RCC 7860 (cell line): ENCODE measurements around the gene HAT1.
"Not testable (repeated sequence)": the region's sequence is repeated elsewhere in the genome, so short reads cannot be mapped to it uniquely, and the experiment has no call there.

Experiments
- DNase-seq: peaks from one replicate; pipeline ENCODE4 v3.0.0-alpha.2; 2015; ENCODE audit warnings: low spot score
- FAIRE-seq: peaks from 2 replicates; lab custom pipeline; 2012; peaks lifted over from hg19 to GRCh38; lab: Jason Lieb, UNC

The HAT1 gene

DNA sequence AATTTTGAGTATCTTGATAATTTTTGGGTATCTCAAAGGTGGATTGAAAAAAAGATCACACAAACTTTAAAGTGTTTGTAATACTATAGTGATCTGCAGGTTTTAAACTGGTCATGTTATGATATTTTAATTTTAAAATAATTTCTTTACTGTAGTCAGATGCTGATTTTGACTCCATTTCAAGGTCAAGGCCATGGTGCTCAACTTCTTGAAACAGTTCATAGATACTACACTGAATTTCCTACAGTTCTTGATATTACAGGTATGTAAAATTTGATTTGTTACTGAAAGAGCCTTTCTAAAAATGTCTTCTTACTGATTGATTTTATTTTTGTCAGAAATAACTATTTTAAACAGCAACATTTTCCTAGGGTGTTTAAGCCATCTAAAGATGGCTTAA is 44.4 kb downstream of the HAT1 start:
- FAIRE-seq (no peak), DNase-seq (no peak)

DNA sequence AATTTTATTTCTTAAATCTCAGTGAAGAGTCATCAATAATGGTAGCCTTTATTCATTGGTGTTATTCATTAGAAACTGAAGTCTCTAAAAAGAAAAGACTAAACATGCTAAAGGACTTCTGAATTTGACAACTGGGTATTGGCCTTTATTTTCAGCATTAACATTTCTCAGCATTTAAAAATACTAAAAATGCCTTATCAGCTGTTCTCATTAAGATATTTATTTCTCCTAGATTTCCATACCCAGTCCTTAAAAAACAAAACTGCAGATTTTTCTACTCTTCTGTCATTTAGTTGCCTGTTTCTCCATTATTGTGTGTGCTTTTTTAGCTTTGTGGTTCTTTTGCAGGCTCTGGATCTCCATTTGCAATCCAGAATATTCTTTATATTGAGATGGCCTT is 46.2 kb downstream of the HAT1 start:
- DNase-seq (no peak), FAIRE-seq (no peak)

- no peak for DNase-seq
These were observed 50.2 kb downstream of the HAT1 start for GRCh38 chr2:171972329-171972982.

DNA sequence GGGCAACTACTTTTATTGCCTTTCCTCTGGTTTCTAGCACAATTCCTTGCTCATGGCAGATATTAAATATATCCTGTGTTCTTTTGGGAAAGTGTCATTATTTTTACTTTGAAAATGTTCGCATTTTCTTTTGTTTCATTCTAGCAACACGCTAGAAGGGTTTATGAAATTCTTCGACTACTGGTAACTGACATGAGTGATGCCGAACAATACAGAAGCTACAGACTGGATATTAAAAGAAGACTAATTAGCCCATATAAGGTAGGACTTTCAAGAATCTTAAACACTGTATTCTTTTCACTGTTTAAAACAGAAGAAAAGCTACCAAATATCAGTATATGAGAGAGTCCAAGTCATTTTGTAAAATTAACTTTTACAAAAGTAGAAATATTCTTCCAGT is 56.8 kb downstream of the HAT1 start:
- DNase-seq (no peak), FAIRE-seq (no peak)

More at GRCh38 chr2:171972329-171972982, 50.2 kb downstream of the HAT1 start:
- no peak for FAIRE-seq

- FAIRE-seq, result not testable (repeated sequence)
These were observed 61.7 kb downstream of the HAT1 start for GRCh38 chr2:171983924-171984323.

GRCh38 chr2:171985076-171985475 is 62.8 kb downstream of the HAT1 start:
- DNase-seq (no peak), FAIRE-seq (no peak)

More at GRCh38 chr2:171983924-171984323, 61.7 kb downstream of the HAT1 start:
- DNase-seq, result not testable (repeated sequence)

DNA sequence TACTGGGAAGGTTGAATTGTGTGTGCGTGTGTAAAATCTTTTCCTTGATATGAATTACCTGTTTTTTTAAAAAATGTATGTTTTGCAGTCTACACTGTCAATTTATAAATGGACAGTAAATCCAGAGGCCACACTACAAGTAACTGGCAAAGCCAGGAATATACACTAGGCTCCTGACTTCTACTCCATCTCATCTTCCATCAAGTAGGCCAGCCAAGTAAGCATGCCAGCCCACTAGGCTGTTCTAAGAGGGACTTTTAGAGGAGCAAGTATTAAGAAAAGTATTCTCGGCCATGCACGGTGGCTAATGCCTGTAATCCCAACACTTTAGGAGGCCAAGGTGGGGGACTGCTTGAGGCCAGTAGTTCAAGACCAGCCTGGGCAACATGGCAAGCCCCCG is 64.5 kb downstream of the HAT1 start:
- FAIRE-seq (no peak), DNase-seq (no peak)

DNA sequence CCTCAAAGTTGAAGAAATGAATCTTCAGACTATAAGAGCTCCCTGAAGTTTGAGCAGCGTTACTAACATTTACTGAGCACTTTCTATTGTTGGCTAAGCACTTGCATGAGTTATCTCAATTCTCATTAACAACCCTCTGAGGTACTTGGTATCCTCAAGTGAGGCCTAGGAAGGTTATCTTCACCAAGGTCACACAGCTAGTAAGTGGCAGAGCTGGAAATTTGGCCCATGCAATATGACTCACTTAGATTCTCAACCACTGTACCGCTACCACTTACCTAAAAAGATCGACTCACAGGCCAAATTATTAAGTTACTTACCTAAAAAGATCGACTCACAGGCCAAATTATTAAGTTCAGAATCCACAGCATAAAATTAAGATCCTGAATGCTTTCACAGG is 68.8 kb downstream of the HAT1 start:
- DNase-seq, result no peak
- no peak for FAIRE-seq

DNA sequence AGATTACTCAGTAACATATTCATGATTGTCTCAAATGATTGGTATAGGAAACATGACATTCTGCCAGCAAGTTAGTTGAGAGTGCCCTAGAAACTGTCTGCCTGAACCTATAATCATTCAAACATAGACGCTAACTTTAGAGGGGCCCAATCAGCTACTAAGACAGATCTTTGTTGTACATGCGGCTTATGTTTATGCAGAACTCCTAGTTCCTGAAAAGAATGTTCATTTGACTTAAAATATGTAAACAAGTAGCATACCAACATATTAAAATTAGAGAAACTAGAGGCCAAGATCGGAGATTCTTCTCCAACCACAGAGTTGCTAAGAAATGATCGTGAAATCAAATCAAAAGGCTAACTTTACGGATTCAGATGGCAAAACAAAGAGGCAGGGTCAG is 73.3 kb downstream of the HAT1 start:
- no peak for FAIRE-seq

GRCh38 chr2:171996021-171996420 is 73.8 kb downstream of the HAT1 start:
- FAIRE-seq (no peak), DNase-seq (no peak)

More for the DNA sequence above, 73.3 kb downstream of the HAT1 start:
- DNase-seq, result no peak

DNA sequence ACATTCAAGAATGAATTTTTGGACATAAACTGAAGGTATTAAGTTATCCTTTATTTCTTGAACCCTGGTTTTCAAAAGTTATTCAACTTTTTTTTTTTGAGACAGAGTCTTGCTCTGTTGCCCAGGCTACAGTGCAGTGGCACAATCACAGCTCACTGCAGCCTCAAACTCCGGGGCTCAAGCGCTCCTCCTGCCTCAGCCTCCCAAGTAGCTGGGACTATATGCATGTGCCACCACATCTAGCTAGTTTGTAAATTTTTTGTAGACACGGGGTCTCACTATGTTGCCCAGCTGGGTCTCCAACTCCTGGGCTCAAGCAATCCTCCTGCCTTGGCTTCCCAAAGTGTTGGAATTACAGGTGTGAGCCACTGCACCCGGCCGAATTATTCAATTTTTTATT is 74.8 kb downstream of the HAT1 start:
- DNase-seq, FAIRE-seq: not testable (repeated sequence)

DNA sequence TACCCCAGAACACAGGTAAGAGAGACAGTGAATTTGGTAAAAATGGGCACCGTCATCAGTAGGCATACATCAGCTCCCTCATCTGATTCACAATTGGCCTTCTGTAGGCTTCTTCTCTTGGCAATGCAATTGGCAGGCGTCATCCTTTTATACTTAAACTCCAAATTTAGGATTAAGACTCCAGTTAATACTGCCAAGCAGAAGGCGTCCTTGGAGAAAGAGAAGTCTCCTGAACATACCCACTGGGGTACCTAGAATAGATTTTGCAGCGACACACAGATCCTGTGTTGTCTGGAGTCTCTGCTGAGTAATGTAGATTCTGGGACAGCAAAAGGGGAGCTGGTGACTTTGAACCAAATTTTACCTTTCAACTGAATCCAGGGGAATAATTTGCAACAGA is 76.9 kb downstream of the HAT1 start:
- FAIRE-seq (no peak), DNase-seq (no peak)

GRCh38 chr2:171999604-172000469 is 77.6 kb downstream of the HAT1 start, which contains the start of gene METAP1D:
Gene METAP1D (plus strand): TSS chr2:171999953. CDS start chr2:171999970, 17 bp downstream.
- peak; percentile 81 for DNase-seq
- FAIRE-seq, result no peak

- DNase-seq (no peak), FAIRE-seq (no peak)
These were observed 78.6 kb downstream of the HAT1 start for GRCh38 chr2:172000696-172001361.

DNA sequence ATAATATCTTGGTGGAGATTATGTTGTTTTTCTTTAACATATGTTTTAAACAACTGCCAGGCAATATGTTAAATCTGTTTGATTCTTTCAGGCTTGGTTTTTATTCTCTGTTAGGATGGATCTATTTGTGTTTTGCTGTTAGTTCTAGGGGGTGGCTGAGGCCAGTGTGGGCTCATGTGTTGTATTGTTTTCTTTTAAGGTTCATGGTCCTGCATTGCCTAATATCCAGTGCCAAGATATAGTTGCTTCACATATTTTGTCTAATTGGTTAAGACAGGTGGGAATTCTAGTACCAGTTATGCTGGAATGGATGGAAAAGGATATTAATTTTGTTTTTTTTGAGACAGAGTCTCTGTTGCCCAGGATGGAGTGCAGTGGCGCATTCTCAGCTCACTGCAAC is 85.1 kb downstream of the HAT1 start:
- no peak for DNase-seq
- FAIRE-seq, result no peak

GRCh38 chr2:172009823-172010222 is 87.6 kb downstream of the HAT1 start:
- FAIRE-seq (no peak), DNase-seq (no peak)

DNA sequence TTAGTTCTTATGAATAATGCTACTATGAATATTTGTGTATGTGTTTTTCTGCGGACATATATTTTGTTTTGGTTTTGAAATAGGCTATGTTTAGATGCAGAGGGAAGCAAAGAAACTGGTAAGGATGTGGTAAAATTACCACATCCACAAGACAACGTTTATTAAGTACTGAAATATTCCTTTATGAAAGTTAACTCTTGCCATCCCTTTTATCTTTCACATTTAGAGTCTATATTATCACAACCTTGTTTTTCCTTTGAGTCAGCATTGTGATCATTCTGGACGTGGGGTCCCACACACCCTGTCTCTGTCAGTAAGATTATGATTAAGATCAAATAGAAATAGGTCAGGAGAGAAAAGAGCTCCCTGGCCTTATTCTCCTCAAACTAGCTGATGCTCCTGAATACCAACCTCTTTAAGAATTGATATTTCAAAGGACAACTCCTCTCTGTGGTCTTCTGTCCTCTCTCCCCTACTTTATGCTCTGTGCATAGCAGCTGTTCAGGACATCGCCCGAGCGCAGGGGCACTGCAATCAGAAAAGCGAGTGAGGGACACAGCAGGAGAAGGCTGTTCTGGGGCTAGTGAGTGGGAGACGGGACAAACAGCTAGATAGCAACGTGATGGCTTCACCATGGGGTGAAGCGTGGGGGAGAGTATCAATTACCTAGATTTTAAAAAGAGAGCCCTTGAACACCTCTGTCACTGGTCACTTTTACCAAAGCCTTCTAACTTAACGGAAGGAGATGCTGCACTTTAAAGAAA is 89.7 kb downstream of the HAT1 start:
- DNase-seq, result no peak
- no peak for FAIRE-seq

- FAIRE-seq (no peak), DNase-seq (no peak)
These were observed 90.6 kb downstream of the HAT1 start for GRCh38 chr2:172012677-172013391.

GRCh38 chr2:172013396-172013795 is 91.1 kb downstream of the HAT1 start:
- DNase-seq, result no peak
- FAIRE-seq, result no peak
